Neural progenitor cell (in vitro differentiated cells): ENCODE data around the gene ABTB2.

Source experiments
- EZH2 ChIP-seq: fragments of 200-600 bp; sonication (generic); IDR thresholded peaks from 2 replicates; pipeline ENCODE4 v1.6.1; 2017; ENCODE audit warnings: antibody characterized with exemption, mild to moderate bottlenecking, moderate library complexity
- EZH2phosphoT487 ChIP-seq: fragments of 200-600 bp; sonication (generic); IDR thresholded peaks from 2 replicates; pipeline ENCODE4 v1.6.1; 2017; ENCODE audit warnings: antibody characterized with exemption
- TF ChIP-seq, protein P1 (sequence below): fragments of 200-600 bp; sonication (generic); IDR thresholded peaks from 2 replicates; pipeline ENCODE4 v1.5.1; 2017; ENCODE audit warnings: antibody characterized with exemption, mild to moderate bottlenecking

DNA sequence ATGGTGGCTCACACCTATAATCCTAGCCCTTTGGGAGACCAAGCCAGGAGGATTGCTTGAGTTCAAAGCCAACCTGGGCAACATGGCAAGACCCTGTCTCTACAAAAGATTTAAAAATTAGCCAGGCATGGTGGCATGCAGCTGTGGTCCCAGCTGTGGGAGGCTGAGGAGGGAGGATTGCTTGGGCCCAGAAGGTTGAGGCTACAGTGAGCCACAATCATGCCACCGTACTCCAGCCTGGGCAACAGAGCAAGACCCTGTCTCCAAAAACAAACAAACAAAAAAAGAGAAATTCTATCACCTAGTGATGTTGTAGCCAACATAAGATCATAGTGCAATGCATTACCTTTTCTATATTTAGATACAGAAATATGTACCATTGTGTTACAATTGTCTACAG is 138.5 kb downstream of the ABTB2 start:
- TF ChIP-seq EZH2 (no peak), EZH2phosphoT487 (no peak)
- TF ChIP-seq, protein P1, sequence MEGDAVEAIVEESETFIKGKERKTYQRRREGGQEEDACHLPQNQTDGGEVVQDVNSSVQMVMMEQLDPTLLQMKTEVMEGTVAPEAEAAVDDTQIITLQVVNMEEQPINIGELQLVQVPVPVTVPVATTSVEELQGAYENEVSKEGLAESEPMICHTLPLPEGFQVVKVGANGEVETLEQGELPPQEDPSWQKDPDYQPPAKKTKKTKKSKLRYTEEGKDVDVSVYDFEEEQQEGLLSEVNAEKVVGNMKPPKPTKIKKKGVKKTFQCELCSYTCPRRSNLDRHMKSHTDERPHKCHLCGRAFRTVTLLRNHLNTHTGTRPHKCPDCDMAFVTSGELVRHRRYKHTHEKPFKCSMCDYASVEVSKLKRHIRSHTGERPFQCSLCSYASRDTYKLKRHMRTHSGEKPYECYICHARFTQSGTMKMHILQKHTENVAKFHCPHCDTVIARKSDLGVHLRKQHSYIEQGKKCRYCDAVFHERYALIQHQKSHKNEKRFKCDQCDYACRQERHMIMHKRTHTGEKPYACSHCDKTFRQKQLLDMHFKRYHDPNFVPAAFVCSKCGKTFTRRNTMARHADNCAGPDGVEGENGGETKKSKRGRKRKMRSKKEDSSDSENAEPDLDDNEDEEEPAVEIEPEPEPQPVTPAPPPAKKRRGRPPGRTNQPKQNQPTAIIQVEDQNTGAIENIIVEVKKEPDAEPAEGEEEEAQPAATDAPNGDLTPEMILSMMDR: no peak
